CD4-positive, alpha-beta memory T cell (primary cell): Measurements from ENCODE around the gene TUBA8. TPM values are rescaled to one million over a fixed set of nuclear protein-coding genes. Genes with fewer than 3 reads are reported as not detected.

Experiments used
- CTCF ChIA-PET: fragments of 350-600 bp; sonication (Branson Sonifier 250); formaldehyde crosslinking; loops from one replicate; lab custom pipeline; 2021; ENCODE audit warnings: inconsistent platforms; ENCODE audit not compliant: partially characterized antibody; lab: Charles Lee
- POLR2A ChIA-PET: fragments of 350-600 bp; sonication (Branson Sonifier 250); formaldehyde crosslinking; loops from one replicate; lab custom pipeline; 2021; ENCODE audit not compliant: partially characterized antibody; lab: Charles Lee
- DNase-seq, 5 donors: peaks; one replicate each; pipeline versions ENCODE4 v3.0.0 to v3.0.0-alpha.2; 2020 to 2022; ENCODE audit warnings: mixed read lengths in 1 of 5
- H3K27ac ChIP-seq: one replicate; pipeline ENCODE4 v1.7.0; 2013; ENCODE audit warnings: low read depth, low read length
- H3K27me3 ChIP-seq: 2 replicates; pipeline ENCODE4 v1.7.0; 2013; ENCODE audit warnings: mild to moderate bottlenecking, low read length, moderate library complexity; ENCODE audit not compliant: insufficient read depth
- H3K36me3 ChIP-seq: 2 replicates; pipeline ENCODE4 v1.7.0; 2013; ENCODE audit warnings: mild to moderate bottlenecking, low read length, moderate library complexity; ENCODE audit not compliant: insufficient read depth
- H3K4me1 ChIP-seq: 2 replicates; pipeline ENCODE4 v1.7.0; 2013; ENCODE audit warnings: mild to moderate bottlenecking, low read length, moderate library complexity; ENCODE audit not compliant: insufficient read depth
- H3K4me3 ChIP-seq, 2 donors: one replicate each; pipeline ENCODE4 v1.7.0; 2013; ENCODE audit warnings: low read length in 2 of 2, mild to moderate bottlenecking in 1 of 2
- H3K9me3 ChIP-seq, 2 donors: one replicate each; pipeline ENCODE4 v1.7.0; 2013; ENCODE audit warnings: low read length in 2 of 2, control low read depth in 1 of 2; ENCODE audit not compliant: control insufficient read depth in 1 of 2
- H3K27ac Mint-ChIP-seq, 7 donors: one replicate each; pipeline ENCODE4 v1.8.0; 2020 to 2021; ENCODE audit warnings: mixed read lengths in 7 of 7, mild to moderate bottlenecking in 6 of 7, inconsistent platforms in 3 of 7, moderate library complexity in 3 of 7
- H3K27me3 Mint-ChIP-seq, 2 donors: one replicate each; pipeline ENCODE4 v1.8.0; 2020 to 2021; ENCODE audit warnings: mixed read lengths in 2 of 2
- H3K36me3 Mint-ChIP-seq, 2 donors: one replicate each; pipeline ENCODE4 v1.8.0; 2020 to 2021; ENCODE audit warnings: mixed read lengths in 2 of 2, inconsistent platforms in 1 of 2, mild to moderate bottlenecking in 1 of 2
- H3K4me1 Mint-ChIP-seq, 4 donors: one replicate each; pipeline ENCODE4 v1.8.0; 2020 to 2021; ENCODE audit warnings: mixed read lengths in 4 of 4, mild to moderate bottlenecking in 1 of 4
- H3K4me3 Mint-ChIP-seq, 8 donors: one replicate each; pipeline ENCODE4 v1.8.0; 2020 to 2021; ENCODE audit warnings: mixed read lengths in 8 of 8, mild to moderate bottlenecking in 7 of 8, moderate library complexity in 6 of 8, inconsistent platforms in 3 of 8
- H3K9me3 Mint-ChIP-seq, 8 donors: one replicate each; pipeline ENCODE4 v1.8.0; 2020 to 2021; ENCODE audit warnings: mixed read lengths in 8 of 8, mild to moderate bottlenecking in 5 of 8, inconsistent platforms in 3 of 8, moderate library complexity in 1 of 8
- intact Hi-C: fragments of 100-400 bp; cut with micrococcal nuclease; formaldehyde crosslinking; loops from one replicate; pipeline ENCODE4 v1.15.1; 2023
- polyA plus RNA-seq, 2 donors: library from polyadenylated mRNA; unstranded; fragments of 300-500 nt; fragmentation: Illumina TruSeq; gene quantifications; one replicate each; pipeline ENCODE4 v1.2.3, GENCODE V29; 2021
- total RNA-seq, 2 experiments: library from RNA; stranded (reverse); gene quantifications; one replicate each; pipeline ENCODE4 v1.2.3, GENCODE V29; 2021

The TUBA8 gene
- total and polyA plus RNA-seq, 4 experiments from 2014 or later, result 0.33 to 2.7 (median 1.5) TPM

GRCh38 chr22:18077639-18078328 is 32.8 kb upstream of the TUBA8 start, which contains the start of gene PEX26:
PEX26 (plus strand) TSS chr22:18077990; CDS start chr22:18078377, 387 bp downstream.
- Histone ChIP-seq H3K27me3 (no peaks in the 10 kb centered on the region), H3K4me1 (peaks cover 35% of the 10 kb centered on the region), H3K36me3 (peaks cover 25% of the 10 kb centered on the region), H3K4me3 (peak within 1 kb of the TSS; percentile 72 to 86), H3K27ac (peak within 1 kb of the TSS; percentile 72), H3K9me3 (no peaks in the 10 kb centered on the region)
- H3K27ac Mint-ChIP-seq, result peak within 1 kb of the TSS; percentile 86 to 100 (median 98)
- peaks cover 0 to 2% (median 0%) of the 10 kb centered on the region in 8 donors for H3K9me3 Mint-ChIP-seq
- no peaks in the 10 kb centered on the region for H3K27me3 Mint-ChIP-seq
- H3K36me3 Mint-ChIP-seq, result peaks cover 32 to 43% of the 10 kb centered on the region in 2 donors
- CTCF ChIA-PET, result interaction anchor here (0.7 to 9.0 kb wide), 10 partner anchors 11 to 335 kb away, joined by 3 to 226 read pairs (median 6); partner anchors contain the start of gene USP18
- peak within 1 kb of the TSS; percentile 92 to 99 (median 97) for H3K4me3 Mint-ChIP-seq
- H3K4me1 Mint-ChIP-seq, result peaks cover 37 to 59% (median 47%) of the 10 kb centered on the region in 4 donors
- POLR2A ChIA-PET, result interaction anchor here (0.5 to 3.8 kb wide), 16 partner anchors 8 to 439 kb away, joined by 3 to 37 read pairs (median 4); partner anchors contain the start of genes BCL2L13, BID and USP18
- intact Hi-C loops, result loop anchor here (1.0 to 5.0 kb wide), 8 partner anchors 15 to 991 kb away; partner anchors contain the start of genes BCL2L13, MICAL3, TUBA8 and USP18
- DNase-seq, result peak; percentile 93 to 98 (median 95)

DNA sequence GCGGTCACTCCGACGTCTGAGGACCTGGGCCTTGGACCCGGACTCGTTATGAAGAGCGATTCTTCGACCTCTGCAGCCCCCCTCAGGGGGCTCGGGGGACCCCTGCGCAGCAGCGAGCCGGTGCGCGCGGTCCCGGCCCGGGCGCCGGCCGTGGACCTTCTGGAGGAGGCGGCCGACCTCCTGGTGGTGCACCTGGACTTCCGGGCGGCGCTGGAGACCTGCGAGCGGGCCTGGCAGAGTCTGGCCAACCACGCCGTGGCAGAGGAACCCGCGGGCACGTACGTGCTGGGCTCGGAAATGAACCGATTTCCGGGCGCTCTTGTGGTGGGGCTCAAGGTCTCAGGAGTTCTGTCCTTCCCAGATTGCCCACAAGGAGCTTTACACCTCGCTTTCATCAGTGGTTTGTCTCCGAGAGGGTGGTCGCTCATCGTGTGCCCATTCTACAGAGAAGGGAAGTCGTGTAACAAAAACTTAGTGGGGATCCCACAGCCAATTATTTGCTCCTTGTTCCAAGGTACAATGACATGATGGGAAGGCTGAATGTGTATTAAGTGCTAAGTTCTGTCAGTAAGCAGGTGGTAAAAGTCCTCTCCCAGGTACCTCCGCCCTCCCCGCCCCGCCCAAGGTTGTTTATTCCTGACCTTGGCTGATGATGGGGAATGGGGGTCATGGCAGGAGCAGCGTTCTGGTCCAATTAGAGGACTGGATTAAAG is 32.1 kb upstream of the TUBA8 start:
- peak overlapping the region; percentile 72 to 86 for H3K4me3 ChIP-seq
- peaks cover 32% of the 10 kb centered on the region for H3K36me3 ChIP-seq
- no peaks in the 10 kb centered on the region for H3K27me3 ChIP-seq
- ChIA-PET POLR2A (interaction anchor here (0.6 to 3.8 kb wide), 12 partner anchors 8 to 440 kb away, joined by 3 to 37 read pairs (median 6); partner anchors contain the start of genes BCL2L13, BID and USP18), CTCF (interaction anchor here (0.9 to 9.0 kb wide), 5 partner anchors 11 to 335 kb away, joined by 6 to 226 read pairs (median 8); partner anchors contain the start of gene USP18)
- H3K9me3 ChIP-seq, result no peaks in the 10 kb centered on the region
- peaks cover 37 to 50% of the 10 kb centered on the region in 2 donors for H3K36me3 Mint-ChIP-seq
- peak overlapping the region; percentile 82 to 100 (median 98) for H3K27ac Mint-ChIP-seq
- peaks cover 35% of the 10 kb centered on the region for H3K4me1 ChIP-seq
- intact Hi-C loops, result loop anchor here (5.0 kb wide), 1 partner anchor 34 kb away; the partner anchor contains the start of gene TUBA8
- H3K4me1 Mint-ChIP-seq, result peaks cover 38 to 63% (median 51%) of the 10 kb centered on the region in 4 donors
- no peaks in the 10 kb centered on the region for H3K27me3 Mint-ChIP-seq
- DNase-seq, result peak in 4 of 5 donors; percentile 14 to 54 (median 17)
- H3K9me3 Mint-ChIP-seq, result peaks cover 0 to 2% (median 0%) of the 10 kb centered on the region in 8 donors
- peak overlapping the region; percentile 92 to 99 (median 97) for H3K4me3 Mint-ChIP-seq
- H3K27ac ChIP-seq, result peak overlapping the region; percentile 72

DNA sequence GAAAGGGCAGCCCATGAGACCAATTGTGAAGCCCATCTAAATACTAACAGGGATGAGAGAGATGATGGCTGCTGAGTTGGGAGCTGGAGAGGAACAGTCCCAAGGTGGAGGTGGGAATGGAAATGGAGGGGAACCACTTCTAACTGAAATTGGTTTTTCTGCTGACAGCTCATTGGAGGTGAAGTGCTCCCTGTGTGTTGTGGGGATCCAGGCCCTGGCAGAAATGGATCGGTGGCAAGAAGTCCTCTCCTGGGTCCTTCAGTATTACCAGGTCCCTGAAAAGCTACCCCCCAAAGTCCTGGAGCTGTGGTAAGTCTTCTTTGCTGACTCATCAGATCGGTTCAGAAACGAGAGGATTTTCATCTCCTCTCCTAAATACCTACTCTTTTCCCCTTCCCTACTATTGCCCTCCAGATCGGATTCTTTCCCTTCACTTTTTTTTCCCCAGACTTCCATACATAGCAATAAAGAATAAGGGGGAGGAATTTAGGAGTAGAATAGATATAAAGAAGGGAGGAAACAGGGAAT is 30.8 kb upstream of the TUBA8 start:
- H3K27ac Mint-ChIP-seq, result peak overlapping the region in 6 of 7 donors; percentile 14 to 78 (median 54)
- intact Hi-C loops, result loop anchor here (5.0 kb wide), 1 partner anchor 33 kb away; the partner anchor contains the start of gene TUBA8
- peaks cover 39% of the 10 kb centered on the region for H3K36me3 ChIP-seq
- H3K4me3 ChIP-seq, result no peak overlapping the region
- ChIA-PET CTCF (interaction anchor here (2.4 to 9.0 kb wide), 2 partner anchors 12 to 248 kb away, joined by 8 to 226 read pairs; no protein-coding TSS in a partner anchor), POLR2A (interaction anchor here (3.8 kb wide), 1 partner anchor 12 kb away, joined by 37 read pairs; no protein-coding TSS in a partner anchor)
- H3K27me3 ChIP-seq, result no peaks in the 10 kb centered on the region
- peaks cover 38 to 63% (median 51%) of the 10 kb centered on the region in 4 donors for H3K4me1 Mint-ChIP-seq
- DNase-seq, result no peak
- peaks cover 0 to 2% (median 0%) of the 10 kb centered on the region in 8 donors for H3K9me3 Mint-ChIP-seq
- H3K27ac ChIP-seq, result peak overlapping the region; percentile 72
- H3K9me3 ChIP-seq, result no peaks in the 10 kb centered on the region
- peaks cover 35% of the 10 kb centered on the region for H3K4me1 ChIP-seq
- H3K36me3 Mint-ChIP-seq, result peaks cover 41 to 57% of the 10 kb centered on the region in 2 donors
- peak overlapping the region; percentile 31 to 85 (median 83) for H3K4me3 Mint-ChIP-seq
- no peaks in the 10 kb centered on the region for H3K27me3 Mint-ChIP-seq

GRCh38 chr22:18081416-18081815 is 29.2 kb upstream of the TUBA8 start:
- no peak overlapping the region for H3K4me3 ChIP-seq
- H3K4me1 ChIP-seq, result peaks cover 31% of the 10 kb centered on the region
- no peaks in the 10 kb centered on the region for H3K27me3 ChIP-seq
- peak overlapping the region in 2 of 8 donors; percentile 33 to 66 for H3K4me3 Mint-ChIP-seq
- POLR2A ChIA-PET, result no interaction called here
- no peaks in the 10 kb centered on the region for H3K9me3 ChIP-seq
- H3K36me3 Mint-ChIP-seq, result peaks cover 53 to 70% of the 10 kb centered on the region in 2 donors
- no peak overlapping the region for H3K27ac ChIP-seq
- CTCF ChIA-PET, result no interaction called here
- H3K27me3 Mint-ChIP-seq, result no peaks in the 10 kb centered on the region
- H3K9me3 Mint-ChIP-seq, result peaks cover 0 to 2% (median 0%) of the 10 kb centered on the region in 8 donors
- H3K4me1 Mint-ChIP-seq, result peaks cover 33 to 64% (median 47%) of the 10 kb centered on the region in 4 donors
- intact Hi-C loops, result no loop called here
- H3K27ac Mint-ChIP-seq, result peak overlapping the region in 4 of 7 donors; percentile 16 to 59 (median 24)
- H3K36me3 ChIP-seq, result peaks cover 45% of the 10 kb centered on the region
- no peak for DNase-seq

- H3K27me3 ChIP-seq, result no peaks in the 10 kb centered on the region
- intact Hi-C loops, result no loop called here
- Mint-ChIP-seq H3K27me3 (no peaks in the 10 kb centered on the region), H3K9me3 (peaks cover 0 to 2% (median 0%) of the 10 kb centered on the region in 8 donors), H3K36me3 (peaks cover 55 to 74% of the 10 kb centered on the region in 2 donors), H3K4me3 (peak overlapping the region in 1 of 8 donors; percentile 66), H3K4me1 (peaks cover 28 to 56% (median 40%) of the 10 kb centered on the region in 4 donors), H3K27ac (peak overlapping the region in 2 of 7 donors; percentile 65 to 68)
- ChIA-PET CTCF (interaction anchor here (1.2 kb wide), 1 partner anchor 252 kb away, joined by 3 read pairs; no protein-coding TSS in a partner anchor), POLR2A (interaction anchor here (1.0 to 1.6 kb wide), 2 partner anchors 9 to 67 kb away, joined by 4 to 5 read pairs; partner anchors contain the start of gene USP18)
- H3K36me3 ChIP-seq, result peaks cover 50% of the 10 kb centered on the region
- no peak for DNase-seq
- H3K9me3 ChIP-seq, result no peaks in the 10 kb centered on the region
- no peak overlapping the region for H3K27ac ChIP-seq
- H3K4me3 ChIP-seq, result no peak overlapping the region
- H3K4me1 ChIP-seq, result peaks cover 22% of the 10 kb centered on the region
These were observed 28.1 kb upstream of the TUBA8 start for GRCh38 chr22:18082467-18082866.

DNA sequence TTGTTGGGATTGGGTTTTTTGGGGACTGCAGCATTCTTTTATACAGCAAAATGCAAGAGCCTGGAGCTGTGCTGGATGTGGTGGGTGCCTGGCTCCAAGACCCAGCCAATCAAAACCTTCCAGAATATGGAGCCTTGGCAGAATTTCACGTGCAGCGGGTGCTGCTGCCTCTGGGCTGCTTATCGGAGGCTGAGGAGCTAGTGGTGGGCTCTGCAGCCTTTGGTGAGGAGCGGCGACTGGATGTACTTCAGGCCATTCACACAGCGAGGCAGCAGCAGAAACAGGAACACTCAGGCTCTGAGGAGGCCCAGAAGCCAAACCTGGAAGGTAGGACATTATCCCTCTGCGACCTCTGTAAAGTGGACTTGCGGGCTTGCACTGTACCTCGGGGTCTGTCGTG is 27.2 kb upstream of the TUBA8 start:
- DNase-seq, result no peak
- intact Hi-C loops, result no loop called here
- H3K27ac Mint-ChIP-seq, result no peak overlapping the region
- Histone ChIP-seq H3K27ac (no peak overlapping the region), H3K4me1 (peaks cover 21% of the 10 kb centered on the region), H3K4me3 (no peak overlapping the region), H3K36me3 (peaks cover 59% of the 10 kb centered on the region), H3K9me3 (no peaks in the 10 kb centered on the region), H3K27me3 (no peaks in the 10 kb centered on the region)
- POLR2A ChIA-PET, result interaction anchor here (1.0 to 1.6 kb wide), 2 partner anchors 8 to 66 kb away, joined by 4 to 5 read pairs; partner anchors contain the start of gene USP18
- peaks cover 24 to 58% (median 35%) of the 10 kb centered on the region in 4 donors for H3K4me1 Mint-ChIP-seq
- H3K27me3 Mint-ChIP-seq, result no peaks in the 10 kb centered on the region
- no peak overlapping the region for H3K4me3 Mint-ChIP-seq
- CTCF ChIA-PET, result interaction anchor here (1.2 kb wide), 1 partner anchor 253 kb away, joined by 3 read pairs; no protein-coding TSS in a partner anchor
- peaks cover 62 to 79% of the 10 kb centered on the region in 2 donors for H3K36me3 Mint-ChIP-seq
- peaks cover 0 to 2% (median 0%) of the 10 kb centered on the region in 8 donors for H3K9me3 Mint-ChIP-seq
